Activated CD4-positive, alpha-beta T cell treated with anti-CD3 and anti-CD28 coated beads, Interleukin-2, amount 10 ng/mL, durations not matched to agents 7 days and 5 days (primary cell): ENCODE results near the gene CCNJ. TPM values are rescaled to one million over a fixed set of nuclear protein-coding genes. Genes with fewer than 3 reads are reported as not detected.

Experiments
- CTCF ChIA-PET: fragments of 350-600 bp; sonication (Branson Sonifier 250); formaldehyde crosslinking; loops from one replicate; lab custom pipeline; 2021; ENCODE audit warnings: antibody characterized with exemption; lab: Charles Lee
- POLR2A ChIA-PET: fragments of 350-600 bp; sonication (Branson Sonifier 250); formaldehyde crosslinking; loops from one replicate; lab custom pipeline; 2021; ENCODE audit warnings: antibody characterized with exemption; lab: Charles Lee
- DNase-seq: peaks from one replicate; pipeline ENCODE4 v3.0.0-alpha.2; 2020
- H3K27ac Mint-ChIP-seq: one replicate; pipeline ENCODE4 v1.8.0; 2021; ENCODE audit warnings: mild to moderate bottlenecking, moderate library complexity, mixed read lengths
- H3K27me3 Mint-ChIP-seq: one replicate; pipeline ENCODE4 v1.8.0; 2021; ENCODE audit warnings: mixed read lengths
- H3K36me3 Mint-ChIP-seq: one replicate; pipeline ENCODE4 v1.8.0; 2021; ENCODE audit warnings: low read depth, mixed read lengths
- H3K4me1 Mint-ChIP-seq: one replicate; pipeline ENCODE4 v1.8.0; 2021; ENCODE audit warnings: mixed read lengths
- H3K4me3 Mint-ChIP-seq: one replicate; pipeline ENCODE4 v1.8.0; 2021; ENCODE audit warnings: mild to moderate bottlenecking, moderate library complexity, mixed read lengths
- H3K9me3 Mint-ChIP-seq: one replicate; pipeline ENCODE4 v1.8.0; 2021; ENCODE audit warnings: mixed read lengths
- total RNA-seq, 2 experiments: library from RNA; stranded (reverse); gene quantifications; one replicate each; pipeline ENCODE4 v1.2.3, GENCODE V29; 2021

The CCNJ gene
- total RNA-seq, 2 experiments from 2014 or later = 4.1 to 4.8 TPM

GRCh38 chr10:96072674-96073073, 29.3 kb downstream of the CCNJ start:
- peaks cover 13% of the 10 kb centered on the region for H3K36me3 Mint-ChIP-seq
- DNase-seq = no peak
- no peaks in the 10 kb centered on the region for H3K9me3 Mint-ChIP-seq
- no peaks in the 10 kb centered on the region for H3K27me3 Mint-ChIP-seq
- no peak overlapping the region for H3K27ac Mint-ChIP-seq
- H3K4me1 Mint-ChIP-seq = peaks cover 29% of the 10 kb centered on the region
- CTCF ChIA-PET = interaction anchor here (0.8 to 1.2 kb wide), 2 partner anchors 9 to 26 kb away, joined by 3 read pairs; no protein-coding TSS in a partner anchor
- POLR2A ChIA-PET = no interaction called here
- H3K4me3 Mint-ChIP-seq = no peak overlapping the region

GRCh38 chr10:96073722-96074121, 30.3 kb downstream of the CCNJ start:
- H3K27ac Mint-ChIP-seq = no peak overlapping the region
- H3K4me1 Mint-ChIP-seq = peaks cover 29% of the 10 kb centered on the region
- no peaks in the 10 kb centered on the region for H3K27me3 Mint-ChIP-seq
- POLR2A ChIA-PET = no interaction called here
- H3K4me3 Mint-ChIP-seq = no peak overlapping the region
- peaks cover 13% of the 10 kb centered on the region for H3K36me3 Mint-ChIP-seq
- no peaks in the 10 kb centered on the region for H3K9me3 Mint-ChIP-seq
- no peak for DNase-seq
- CTCF ChIA-PET = no interaction called here

- ChIA-PET POLR2A (interaction anchor here (1.1 kb wide), 1 partner anchor 15 kb away, joined by 3 read pairs; no protein-coding TSS in a partner anchor), CTCF (interaction anchor here (1.5 kb wide), 1 partner anchor 15 kb away, joined by 6 read pairs; no protein-coding TSS in a partner anchor)
- Mint-ChIP-seq H3K9me3 (no peaks in the 10 kb centered on the region), H3K27ac (no peak overlapping the region), H3K4me3 (no peak overlapping the region), H3K4me1 (peaks cover 34% of the 10 kb centered on the region), H3K27me3 (no peaks in the 10 kb centered on the region), H3K36me3 (peaks cover 13% of the 10 kb centered on the region)
- no peak for DNase-seq
These were observed 31.4 kb downstream of the CCNJ start for GRCh38 chr10:96074776-96075175.

GRCh38 chr10:96075977-96076376, 32.6 kb downstream of the CCNJ start:
- H3K4me3 Mint-ChIP-seq = no peak overlapping the region
- H3K27ac Mint-ChIP-seq = no peak overlapping the region
- peaks cover 10% of the 10 kb centered on the region for H3K36me3 Mint-ChIP-seq
- DNase-seq = no peak
- POLR2A ChIA-PET = no interaction called here
- H3K9me3 Mint-ChIP-seq = no peaks in the 10 kb centered on the region
- CTCF ChIA-PET = interaction anchor here (1.3 to 1.6 kb wide), 3 partner anchors 8 to 299 kb away, joined by 3 to 6 read pairs (median 4); no protein-coding TSS in a partner anchor
- peaks cover 40% of the 10 kb centered on the region for H3K4me1 Mint-ChIP-seq
- H3K27me3 Mint-ChIP-seq = no peaks in the 10 kb centered on the region

- no peaks in the 10 kb centered on the region for H3K9me3 Mint-ChIP-seq
- H3K27me3 Mint-ChIP-seq = no peaks in the 10 kb centered on the region
- no peak for DNase-seq
- H3K4me1 Mint-ChIP-seq = peaks cover 37% of the 10 kb centered on the region
- no peak overlapping the region for H3K4me3 Mint-ChIP-seq
- H3K36me3 Mint-ChIP-seq = peaks cover 10% of the 10 kb centered on the region
- ChIA-PET CTCF (no interaction called here), POLR2A (no interaction called here)
- H3K27ac Mint-ChIP-seq = no peak overlapping the region
These were observed 33.8 kb downstream of the CCNJ start for GRCh38 chr10:96077156-96077555.

GRCh38 chr10:96082153-96082552, 38.8 kb downstream of the CCNJ start:
- H3K27ac Mint-ChIP-seq = no peak overlapping the region
- ChIA-PET CTCF (no interaction called here), POLR2A (no interaction called here)
- peaks cover 2% of the 10 kb centered on the region for H3K36me3 Mint-ChIP-seq
- no peaks in the 10 kb centered on the region for H3K27me3 Mint-ChIP-seq
- H3K9me3 Mint-ChIP-seq = no peaks in the 10 kb centered on the region
- H3K4me3 Mint-ChIP-seq = no peak overlapping the region
- no peak for DNase-seq
- peaks cover 12% of the 10 kb centered on the region for H3K4me1 Mint-ChIP-seq

- peaks cover 4% of the 10 kb centered on the region for H3K36me3 Mint-ChIP-seq
- no peak for DNase-seq
- H3K27ac Mint-ChIP-seq = no peak overlapping the region
- peaks cover 12% of the 10 kb centered on the region for H3K4me1 Mint-ChIP-seq
- H3K4me3 Mint-ChIP-seq = no peak overlapping the region
- H3K9me3 Mint-ChIP-seq = no peaks in the 10 kb centered on the region
- ChIA-PET CTCF (interaction anchor here (1.8 kb wide), 1 partner anchor 47 kb away, joined by 4 read pairs; the partner anchor contains the start of gene ZNF518A), POLR2A (no interaction called here)
- no peaks in the 10 kb centered on the region for H3K27me3 Mint-ChIP-seq
These were observed 39.4 kb downstream of the CCNJ start for GRCh38 chr10:96082748-96083147.

- peak overlapping the region; percentile 94 for H3K4me3 Mint-ChIP-seq
- peak overlapping the region; percentile 98 for H3K27ac Mint-ChIP-seq
- peaks cover 10% of the 10 kb centered on the region for H3K4me1 Mint-ChIP-seq
- H3K9me3 Mint-ChIP-seq = peaks cover 3% of the 10 kb centered on the region
- no peak for DNase-seq
- ChIA-PET POLR2A (interaction anchor here (0.6 to 2.4 kb wide), 5 partner anchors 14 to 264 kb away, joined by 3 to 23 read pairs (median 4); partner anchors contain the start of gene ZNF518A), CTCF (interaction anchor here (1.4 to 1.7 kb wide), 4 partner anchors 14 to 395 kb away, joined by 4 to 7 read pairs (median 5); partner anchors contain the start of genes TCTN3 and ZNF518A)
- peaks cover 15% of the 10 kb centered on the region for H3K27me3 Mint-ChIP-seq
- peaks cover 7% of the 10 kb centered on the region for H3K36me3 Mint-ChIP-seq
These were observed 45.7 kb downstream of the CCNJ start for GRCh38 chr10:96089116-96089515.

- peaks cover 18% of the 10 kb centered on the region for H3K27me3 Mint-ChIP-seq
- peak; percentile 93 for DNase-seq
- peaks cover 10% of the 10 kb centered on the region for H3K4me1 Mint-ChIP-seq
- peak overlapping the region; percentile 98 for H3K27ac Mint-ChIP-seq
- H3K36me3 Mint-ChIP-seq = peaks cover 7% of the 10 kb centered on the region
- POLR2A ChIA-PET = interaction anchor here (0.6 to 2.4 kb wide), 5 partner anchors 15 to 264 kb away, joined by 3 to 23 read pairs (median 4); partner anchors contain the start of gene ZNF518A
- H3K4me3 Mint-ChIP-seq = peak overlapping the region; percentile 94
- peaks cover 3% of the 10 kb centered on the region for H3K9me3 Mint-ChIP-seq
- CTCF ChIA-PET = interaction anchor here (1.1 to 1.7 kb wide), 6 partner anchors 15 to 396 kb away, joined by 4 to 7 read pairs (median 4); partner anchors contain the start of genes TCTN3 and ZNF518A
These were observed 46.5 kb downstream of the CCNJ start for GRCh38 chr10:96089670-96090462.

- no peak for DNase-seq
- Mint-ChIP-seq H3K36me3 (peaks cover 7% of the 10 kb centered on the region), H3K27me3 (peaks cover 23% of the 10 kb centered on the region), H3K9me3 (peaks cover 3% of the 10 kb centered on the region), H3K4me3 (peak overlapping the region; percentile 94), H3K4me1 (peaks cover 10% of the 10 kb centered on the region), H3K27ac (peak overlapping the region; percentile 98)
- ChIA-PET POLR2A (interaction anchor here (2.4 kb wide), 1 partner anchor 40 kb away, joined by 23 read pairs; the partner anchor contains the start of gene ZNF518A), CTCF (interaction anchor here (1.1 to 1.7 kb wide), 5 partner anchors 22 to 397 kb away, joined by 4 to 7 read pairs (median 4); partner anchors contain the start of genes TCTN3 and ZNF518A)
These were observed 47.0 kb downstream of the CCNJ start for GRCh38 chr10:96090463-96090800.

GRCh38 chr10:96092999-96093767, 49.8 kb downstream of the CCNJ start:
- DNase-seq = no peak
- H3K27me3 Mint-ChIP-seq = peaks cover 40% of the 10 kb centered on the region
- H3K4me1 Mint-ChIP-seq = peaks cover 10% of the 10 kb centered on the region
- POLR2A ChIA-PET = interaction anchor here (1.3 kb wide), 1 partner anchor 37 kb away, joined by 5 read pairs; the partner anchor contains the start of gene ZNF518A
- peaks cover 4% of the 10 kb centered on the region for H3K36me3 Mint-ChIP-seq
- H3K9me3 Mint-ChIP-seq = peaks cover 3% of the 10 kb centered on the region
- CTCF ChIA-PET = no interaction called here
- no peak overlapping the region for H3K27ac Mint-ChIP-seq
- H3K4me3 Mint-ChIP-seq = no peak overlapping the region

- peaks cover 4% of the 10 kb centered on the region for H3K36me3 Mint-ChIP-seq
- DNase-seq = no peak
- H3K4me3 Mint-ChIP-seq = no peak overlapping the region
- ChIA-PET POLR2A (interaction anchor here (1.3 kb wide), 1 partner anchor 36 kb away, joined by 5 read pairs; the partner anchor contains the start of gene ZNF518A), CTCF (interaction anchor here (0.7 kb wide), 1 partner anchor 50 kb away, joined by 3 read pairs; the partner anchor contains the start of gene CCNJ)
- H3K9me3 Mint-ChIP-seq = peaks cover 3% of the 10 kb centered on the region
- H3K27me3 Mint-ChIP-seq = peaks cover 41% of the 10 kb centered on the region
- peaks cover 10% of the 10 kb centered on the region for H3K4me1 Mint-ChIP-seq
- H3K27ac Mint-ChIP-seq = no peak overlapping the region
These were observed 50.6 kb downstream of the CCNJ start for GRCh38 chr10:96093948-96094347.
